VCaP (cell line): ENCODE measurements around the gene NQO2.
"Not testable (repeated sequence)": the region's sequence is repeated elsewhere in the genome, so short reads cannot be mapped to it uniquely, and the experiment has no call there.

Experiments
- H3K27ac ChIP-seq: fragments of 450-650 bp; 2 replicates; pipeline ENCODE4 v1.5.1; 2017
- CTCF ChIP-seq: fragments of 450-650 bp; conservative IDR thresholded peaks from 2 replicates; pipeline ENCODE4 v1.5.1; 2017; ENCODE audit warnings: mild to moderate bottlenecking, moderate library complexity

NQO2 gene

GRCh38 chr6:3019749-3020320, 20.1 kb downstream of the NQO2 start:
- no peak for TF ChIP-seq CTCF
- H3K27ac ChIP-seq = no peak overlapping the region

GRCh38 chr6:3020976-3021598, 21.4 kb downstream of the NQO2 start:
- H3K27ac ChIP-seq = not testable (repeated sequence)

GRCh38 chr6:3022765-3023662, 23.3 kb downstream of the NQO2 start:
- peak overlapping the region; percentile 77 for H3K27ac ChIP-seq
- TF ChIP-seq CTCF = no peak

GRCh38 chr6:3023663-3024483, 24.2 kb downstream of the NQO2 start:
- TF ChIP-seq CTCF = no peak
- peak overlapping the region; percentile 77 for H3K27ac ChIP-seq

GRCh38 chr6:3026791-3027626, 27.3 kb downstream of the NQO2 start:
- no peak for TF ChIP-seq CTCF
- H3K27ac ChIP-seq = no peak overlapping the region

GRCh38 chr6:3028156-3028555, 28.5 kb downstream of the NQO2 start:
- not testable (repeated sequence) for H3K27ac ChIP-seq

- no peak overlapping the region for H3K27ac ChIP-seq
- TF ChIP-seq CTCF = peak; percentile 22; the same call in 1 of the 2 replicates
Measured at GRCh38 chr6:3031857-3032640, 32.4 kb downstream of the NQO2 start.
